ENCODE data around the gene TXNDC11. TPM values are rescaled to one million over a fixed set of nuclear protein-coding genes. Genes with fewer than 3 reads are reported as not detected.

Gene TXNDC11
- total RNA-seq, 1 experiment from 2014 or later: 11.1 TPM

DNA sequence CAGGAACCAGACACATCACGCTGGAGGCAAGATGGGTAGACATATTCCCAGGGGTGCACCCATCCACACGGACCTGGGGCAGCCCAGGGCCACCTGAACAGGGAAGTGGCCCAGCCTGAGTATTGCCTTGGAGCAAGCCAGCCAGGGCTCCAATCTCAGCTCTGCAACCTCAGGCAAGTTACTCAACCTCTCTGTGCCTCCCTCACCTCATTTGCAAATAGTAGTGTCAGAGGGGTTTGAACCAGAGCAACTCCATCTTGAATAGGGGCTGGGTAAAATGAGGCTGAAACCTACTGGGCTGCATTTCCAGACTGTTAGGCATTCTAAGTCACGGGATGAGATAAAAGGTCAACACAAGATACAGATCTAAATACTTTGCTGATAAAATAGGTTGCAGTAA, 109.5 kb downstream of the TXNDC11 start:
- CTCF ChIA-PET: no interaction called here
- POLR2A ChIA-PET: no interaction called here
- DNase-seq (ENCODE audit: low spot score) (no peak), ATAC-seq (no peak)
- Mint-ChIP-seq H3K4me1 (peaks cover 20% of the 10 kb centered on the region), H3K27ac (no peak overlapping the region), H3K36me3 (no peaks in the 10 kb centered on the region), H3K4me3 (no peak overlapping the region), H3K27me3 (ENCODE audit: low read depth) (peaks cover 9% of the 10 kb centered on the region), H3K9me3 (no peaks in the 10 kb centered on the region)
- no peak for TF ChIP-seq OVOL2 (CRISPR knock-in tag; IDR thresholded peaks at IDR 0.05; ENCODE audit: borderline replicate concordance)

- DNase-seq (ENCODE audit: low spot score) (no peak), ATAC-seq (no peak)
- peaks cover 11% of the 10 kb centered on the region for H3K27me3 Mint-ChIP-seq (ENCODE audit: low read depth)
- TF ChIP-seq CBFB (CRISPR knock-in tag; IDR thresholded peaks at IDR 0.05; ENCODE audit: low read depth): no peak
- TF ChIP-seq ESRRA (CRISPR knock-in tag; IDR thresholded peaks at IDR 0.05; ENCODE audit: borderline replicate concordance): no peak
- TF ChIP-seq, protein P1, sequence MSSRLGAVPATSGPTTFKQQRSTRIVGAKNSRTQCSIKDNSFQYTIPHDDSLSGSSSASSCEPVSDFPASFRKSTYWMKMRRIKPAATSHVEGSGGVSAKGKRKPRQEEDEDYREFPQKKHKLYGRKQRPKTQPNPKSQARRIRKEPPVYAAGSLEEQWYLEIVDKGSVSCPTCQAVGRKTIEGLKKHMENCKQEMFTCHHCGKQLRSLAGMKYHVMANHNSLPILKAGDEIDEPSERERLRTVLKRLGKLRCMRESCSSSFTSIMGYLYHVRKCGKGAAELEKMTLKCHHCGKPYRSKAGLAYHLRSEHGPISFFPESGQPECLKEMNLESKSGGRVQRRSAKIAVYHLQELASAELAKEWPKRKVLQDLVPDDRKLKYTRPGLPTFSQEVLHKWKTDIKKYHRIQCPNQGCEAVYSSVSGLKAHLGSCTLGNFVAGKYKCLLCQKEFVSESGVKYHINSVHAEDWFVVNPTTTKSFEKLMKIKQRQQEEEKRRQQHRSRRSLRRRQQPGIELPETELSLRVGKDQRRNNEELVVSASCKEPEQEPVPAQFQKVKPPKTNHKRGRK (CRISPR knock-in tag; IDR thresholded peaks at IDR 0.05; ENCODE audit: borderline replicate concordance): no peak
- TF ChIP-seq ZNF263 (CRISPR knock-in tag; IDR thresholded peaks at IDR 0.05; ENCODE audit: low read depth): no peak
- no peak for TF ChIP-seq TCF7 (CRISPR knock-in tag; IDR thresholded peaks at IDR 0.05; ENCODE audit: low read depth)
- TF ChIP-seq ARID4B (CRISPR knock-in tag; IDR thresholded peaks at IDR 0.05; ENCODE audit: borderline replicate concordance): no peak
- TF ChIP-seq RORB (CRISPR knock-in tag; IDR thresholded peaks at IDR 0.05): no peak
- no peak for TF ChIP-seq USF2 (CRISPR knock-in tag; IDR thresholded peaks at IDR 0.05)
- TF ChIP-seq, protein P2, sequence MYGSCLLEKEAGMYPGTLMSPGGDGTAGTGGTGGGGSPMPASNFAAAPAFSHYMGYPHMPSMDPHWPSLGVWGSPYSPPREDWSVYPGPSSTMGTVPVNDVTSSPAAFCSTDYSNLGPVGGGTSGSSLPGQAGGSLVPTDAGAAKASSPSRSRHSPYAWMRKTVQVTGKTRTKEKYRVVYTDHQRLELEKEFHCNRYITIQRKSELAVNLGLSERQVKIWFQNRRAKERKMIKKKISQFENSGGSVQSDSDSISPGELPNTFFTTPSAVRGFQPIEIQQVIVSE (CRISPR knock-in tag; IDR thresholded peaks at IDR 0.05; ENCODE audit: borderline replicate concordance): no peak
- TF ChIP-seq, protein P3, sequence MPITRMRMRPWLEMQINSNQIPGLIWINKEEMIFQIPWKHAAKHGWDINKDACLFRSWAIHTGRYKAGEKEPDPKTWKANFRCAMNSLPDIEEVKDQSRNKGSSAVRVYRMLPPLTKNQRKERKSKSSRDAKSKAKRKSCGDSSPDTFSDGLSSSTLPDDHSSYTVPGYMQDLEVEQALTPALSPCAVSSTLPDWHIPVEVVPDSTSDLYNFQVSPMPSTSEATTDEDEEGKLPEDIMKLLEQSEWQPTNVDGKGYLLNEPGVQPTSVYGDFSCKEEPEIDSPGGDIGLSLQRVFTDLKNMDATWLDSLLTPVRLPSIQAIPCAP (CRISPR knock-in tag; IDR thresholded peaks at IDR 0.05): no peak
- no peak for TF ChIP-seq FOXP1 (CRISPR knock-in tag; IDR thresholded peaks at IDR 0.05; ENCODE audit: borderline replicate concordance)
- no peak for TF ChIP-seq CREM (CRISPR knock-in tag; IDR thresholded peaks at IDR 0.05)
- no peak for TF ChIP-seq CREB1 (CRISPR knock-in tag; IDR thresholded peaks at IDR 0.05)
- no peak overlapping the region for H3K4me3 Mint-ChIP-seq
- no peaks in the 10 kb centered on the region for H3K9me3 Mint-ChIP-seq
- H3K36me3 Mint-ChIP-seq: no peaks in the 10 kb centered on the region
- POLR2A ChIA-PET: interaction anchor here (0.5 kb wide), 1 partner anchor 152 kb away, joined by 3 read pairs; no protein-coding TSS in a partner anchor
- CTCF ChIA-PET: interaction anchor here (1.9 kb wide), 1 partner anchor 100 kb away, joined by 5 read pairs; no protein-coding TSS in a partner anchor
- H3K4me1 Mint-ChIP-seq: peaks cover 20% of the 10 kb centered on the region
- H3K27ac Mint-ChIP-seq: no peak overlapping the region
Observed at GRCh38 chr16:11632455-11632939, 110.2 kb downstream of the TXNDC11 start.
